ENCODE data around the gene FSIP1.

The FSIP1 gene

DNA sequence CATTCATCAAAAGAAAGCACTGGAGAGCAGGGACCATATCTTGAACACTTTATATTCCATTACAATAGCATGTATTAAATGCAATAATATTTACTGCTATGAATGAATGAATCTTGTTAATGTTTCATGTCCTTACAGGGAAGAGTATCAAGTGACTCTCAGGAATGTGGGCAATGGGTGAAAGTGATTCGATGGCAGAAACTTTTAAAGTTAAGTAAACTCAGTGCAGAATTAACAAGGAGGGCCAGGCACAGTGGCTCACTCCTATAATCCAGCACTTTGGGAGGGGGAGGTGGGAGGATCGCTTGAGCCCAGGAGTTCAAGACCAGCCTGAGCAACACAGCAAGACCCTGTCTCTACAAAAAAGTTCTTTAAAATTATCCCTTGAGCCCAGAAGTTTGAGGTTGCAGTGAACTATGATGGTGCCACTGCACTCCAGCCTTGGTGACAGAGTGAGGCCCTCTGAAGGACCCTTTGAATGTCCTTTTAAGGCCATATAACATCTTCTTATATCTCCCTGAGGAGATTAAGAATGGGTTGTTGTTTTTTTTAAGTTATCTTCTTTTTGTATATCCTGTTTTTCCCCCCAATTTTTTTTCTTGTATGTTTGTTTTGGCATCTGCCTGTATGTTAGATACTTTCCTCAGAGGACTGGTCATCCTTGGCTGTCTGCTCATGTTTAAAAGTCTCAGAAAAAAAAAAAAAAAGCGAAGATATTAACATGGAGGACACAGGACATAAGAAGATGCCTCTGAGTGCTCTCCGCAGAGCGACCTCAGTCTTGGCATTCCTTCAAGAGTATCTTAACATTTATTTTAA is 9.6 kb upstream of the FSIP1 start:
- no peak for DNase-seq (ENCODE audit: low spot score)

- no peak for DNase-seq (ENCODE audit: low spot score)
Observed at GRCh38 chr15:39789736-39790135, 7.1 kb upstream of the FSIP1 start.

DNA sequence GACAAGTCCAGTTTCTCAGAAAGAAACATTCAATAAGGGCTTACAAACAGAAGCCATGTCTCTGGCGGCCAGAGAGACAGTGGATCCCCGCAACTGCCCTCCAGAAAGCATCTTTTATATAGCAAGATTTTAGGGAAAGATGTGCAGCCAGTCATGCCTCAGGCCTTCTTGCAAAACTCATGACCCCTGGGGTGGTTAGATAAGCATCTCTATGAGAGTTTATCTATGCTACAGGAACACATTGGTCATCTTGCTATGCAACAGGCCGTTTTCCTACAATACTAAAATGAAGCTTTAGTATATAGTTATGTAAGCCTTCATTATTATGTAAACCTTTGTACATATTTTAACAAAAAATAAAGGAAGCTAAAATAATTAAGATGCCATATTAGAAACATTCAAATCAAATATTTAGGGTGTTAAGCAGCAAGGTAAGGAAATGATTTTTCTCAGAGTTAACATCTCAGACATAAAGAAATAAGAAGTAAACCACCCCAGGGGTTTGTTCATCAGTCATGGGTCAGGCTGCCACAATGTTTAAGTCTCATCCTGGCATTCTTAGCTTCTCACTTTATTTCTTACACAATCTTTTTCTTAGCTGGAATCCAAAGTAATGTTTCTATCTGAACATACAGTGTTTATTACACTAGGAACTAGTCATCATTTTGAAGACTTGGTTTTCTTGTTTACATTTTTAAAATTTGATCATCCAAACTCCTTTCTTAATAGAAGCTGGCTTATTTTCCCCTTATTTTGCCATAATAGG is 6.3 kb upstream of the FSIP1 start:
- no peak for DNase-seq (ENCODE audit: low spot score)

- DNase-seq (ENCODE audit: low spot score), result no peak
Observed at GRCh38 chr15:39788108-39788507, 5.5 kb upstream of the FSIP1 start.

- DNase-seq (ENCODE audit: low spot score), result no peak
Observed at GRCh38 chr15:39787479-39787878, 4.8 kb upstream of the FSIP1 start.

- DNase-seq (ENCODE audit: low spot score), result peak; percentile 29
Observed at GRCh38 chr15:39786447-39787056, 3.9 kb upstream of the FSIP1 start.

- DNase-seq (ENCODE audit: low spot score), result no peak
Observed at GRCh38 chr15:39785841-39786240, 3.2 kb upstream of the FSIP1 start.

GRCh38 chr15:39785139-39785538 is 2.5 kb upstream of the FSIP1 start:
- DNase-seq (ENCODE audit: low spot score), result no peak

DNA sequence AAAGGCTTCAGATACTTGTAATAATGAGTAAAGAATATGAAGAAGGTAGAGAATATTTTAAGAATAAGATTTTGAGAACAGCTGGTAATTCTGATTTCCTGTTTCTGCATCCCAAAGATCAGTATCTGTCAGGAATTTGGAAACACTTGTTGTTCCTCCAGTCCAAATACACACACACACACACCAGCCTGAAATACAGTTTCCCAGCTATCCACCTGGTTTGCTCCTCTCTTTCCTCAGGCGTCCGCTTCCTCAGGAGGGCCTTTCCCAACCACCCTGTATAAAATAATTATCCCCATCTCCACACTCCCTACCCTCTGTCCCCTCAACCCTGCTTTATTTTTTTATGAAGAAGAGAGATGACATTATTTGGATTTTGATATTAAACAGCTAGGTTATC is 2.0 kb upstream of the FSIP1 start:
- DNase-seq (ENCODE audit: low spot score), result no peak

GRCh38 chr15:39784125-39784524 is 1.5 kb upstream of the FSIP1 start:
- DNase-seq (ENCODE audit: low spot score), result no peak

- peak; percentile 12 for DNase-seq (ENCODE audit: low spot score)
Observed at GRCh38 chr15:39783244-39783820, 691 bp upstream of the FSIP1 start.

- DNase-seq (ENCODE audit: low spot score), result no peak
Observed at GRCh38 chr15:39781967-39782302, 706 bp downstream of the FSIP1 start.

- no peak for DNase-seq (ENCODE audit: low spot score)
Observed at GRCh38 chr15:39781147-39781966, 1.3 kb downstream of the FSIP1 start.

- no peak for DNase-seq (ENCODE audit: low spot score)
Observed at GRCh38 chr15:39778021-39778420, 4.6 kb downstream of the FSIP1 start.

GRCh38 chr15:39777496-39777895 is 5.1 kb downstream of the FSIP1 start:
- DNase-seq (ENCODE audit: low spot score), result no peak

DNA sequence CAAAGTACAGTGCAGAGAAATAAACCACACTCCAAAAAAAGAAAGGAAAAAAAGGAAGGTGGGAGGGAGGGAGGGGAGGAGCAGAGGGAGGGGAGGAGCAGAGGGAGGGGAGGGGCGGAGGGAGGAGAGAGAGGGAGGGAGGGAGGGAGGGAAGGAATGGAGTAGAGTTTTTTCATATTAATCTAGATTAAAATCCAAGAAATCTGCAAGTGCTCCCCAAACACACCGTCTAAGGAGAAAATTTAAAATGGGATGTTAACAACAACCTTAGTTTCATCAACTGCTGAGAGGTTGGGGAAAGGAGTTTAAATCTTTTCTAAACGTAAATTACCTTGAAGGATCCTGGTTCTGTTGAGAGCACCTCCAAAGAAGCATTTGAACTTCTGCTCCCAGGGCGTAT is 6.6 kb downstream of the FSIP1 start:
- no peak for DNase-seq (ENCODE audit: low spot score)

- no peak for DNase-seq (ENCODE audit: low spot score)
Observed at GRCh38 chr15:39774688-39775267, 7.9 kb downstream of the FSIP1 start.

DNA sequence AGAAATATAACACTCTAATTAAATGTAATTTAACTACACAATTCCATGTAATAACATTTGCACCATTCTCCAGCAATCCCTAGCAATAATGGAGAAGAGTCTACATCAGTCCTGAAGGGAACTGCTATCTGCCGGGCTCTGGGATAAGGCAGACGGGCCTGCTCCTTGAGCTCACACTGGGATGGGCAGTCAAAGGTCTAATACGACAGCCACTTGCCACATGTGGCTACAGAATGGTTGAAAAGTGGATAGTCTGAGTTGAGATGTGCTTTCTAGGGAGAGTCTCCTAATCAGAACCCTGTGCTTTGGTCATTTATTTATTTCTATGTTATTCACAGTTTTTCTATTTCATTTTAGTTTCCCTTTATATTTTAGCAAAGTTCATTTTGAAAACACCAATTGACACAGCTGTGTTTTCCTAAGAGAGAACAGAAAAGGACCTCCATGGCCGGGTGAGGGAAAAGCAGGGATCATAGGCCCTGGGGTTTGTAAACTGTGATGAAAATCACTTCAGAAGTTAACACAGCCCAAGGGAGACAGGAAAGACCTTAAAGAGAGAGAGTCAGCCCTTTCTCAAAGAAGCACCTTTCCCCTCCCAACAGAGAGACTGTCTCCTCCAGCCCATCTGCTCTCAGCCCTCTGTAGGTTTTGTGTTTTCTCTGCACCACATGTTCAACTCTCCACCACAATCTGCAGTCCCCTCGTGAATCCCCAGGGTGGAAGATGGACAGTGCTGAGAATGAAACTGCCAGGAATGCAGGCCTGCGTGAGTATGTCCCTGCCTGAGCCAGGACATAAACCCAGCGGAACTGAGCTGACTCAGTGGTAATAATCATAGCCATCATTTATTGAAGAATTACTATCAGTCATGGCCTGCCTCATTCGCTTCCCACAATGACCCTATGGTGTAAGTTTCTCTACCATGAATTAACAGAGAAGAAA is 11.6 kb downstream of the FSIP1 start:
- no peak for DNase-seq (ENCODE audit: low spot score)

DNA sequence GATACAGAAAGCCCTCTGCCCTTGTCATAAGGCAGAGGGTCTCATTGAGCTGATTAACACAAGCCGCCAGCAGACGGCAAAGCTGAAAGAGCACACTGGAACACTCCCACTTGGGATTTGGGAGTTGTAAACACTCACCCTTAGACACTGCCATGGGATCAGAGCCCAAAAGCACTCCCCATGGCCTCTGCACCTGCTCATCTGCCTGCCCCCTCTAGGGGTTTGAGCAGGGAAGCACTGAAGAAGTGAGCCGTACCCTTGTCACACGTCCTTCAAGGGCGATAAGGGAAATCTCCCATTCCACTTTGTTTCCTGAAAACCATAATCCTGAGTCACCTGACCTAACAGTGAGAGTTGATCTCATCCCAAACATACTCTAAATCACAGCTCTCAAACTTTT is 14.7 kb downstream of the FSIP1 start:
- no peak for DNase-seq (ENCODE audit: low spot score)

DNA sequence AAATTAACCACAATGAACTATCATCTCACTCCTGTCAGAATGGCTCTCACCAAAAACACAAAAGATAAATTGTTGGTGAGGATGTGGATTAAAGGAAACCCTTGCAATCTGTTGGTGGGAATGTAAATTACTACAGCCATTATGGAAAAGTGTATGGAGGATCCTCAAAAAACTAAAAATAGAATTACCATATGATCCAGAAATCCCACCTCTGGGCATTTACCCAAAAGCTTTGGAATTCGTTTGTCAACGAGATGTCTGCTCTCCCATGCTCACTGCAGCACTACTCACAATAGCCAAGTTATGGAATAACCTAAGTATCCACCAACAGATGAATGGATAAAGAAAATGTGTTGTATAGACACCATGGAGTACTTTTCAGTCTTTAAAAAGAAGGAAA is 21.6 kb downstream of the FSIP1 start:
- DNase-seq (ENCODE audit: low spot score), result no peak

All from germinal center (tissue), 1 donor.